Thyroid gland (tissue), 4 donors: ENCODE results near the gene TEDC1.

Experiments used
- CTCF ChIP-seq, 6 experiments: fragments of 200-600 bp in 3 of 6; fragments of 450-650 bp in 3 of 6; sonication (generic) in 3 of 6; IDR thresholded peaks; one replicate each; pipeline ENCODE4 v1.5.1; 2016 to 2019; ENCODE audit warnings: antibody characterized with exemption in 6 of 6, mild to moderate bottlenecking in 2 of 6, inconsistent platforms in 1 of 6, moderate library complexity in 1 of 6
- POLR2A ChIP-seq, 2 donors: fragments of 450-650 bp; IDR thresholded peaks; one replicate each; pipeline ENCODE4 v1.6.1; 2017; ENCODE audit warnings: antibody characterized with exemption in 2 of 2, mild to moderate bottlenecking in 2 of 2, moderate library complexity in 1 of 2

GRCh38 chr14:105536691-105537579 is 45.9 kb downstream of the TEDC1 start:
- TF ChIP-seq CTCF (IDR thresholded peaks at IDR 0.05) = no peak
- TF ChIP-seq POLR2A (IDR thresholded peaks at IDR 0.05) = no peak
